Measurements from ENCODE around the gene SELL. TPM values are rescaled to one million over a fixed set of nuclear protein-coding genes. Genes with fewer than 3 reads are reported as not detected.

The SELL gene
- 63.0 and 64.9 TPM in 2 replicates for total RNA-seq

GRCh38 chr1:169711469-169712308 is at the start of gene SELL:
TSS of gene SELL (minus strand) at chr1:169711620. CDS start at chr1:169711498, 122 bp downstream.
- intact Hi-C loops (cut with micrococcal nuclease) = loop anchor here (1.0 to 5.0 kb wide), 6 partner anchors 17 to 244 kb away; partner anchors contain the start of gene F5
- peaks cover 20% of the 10 kb centered on the region for H3K36me3 Mint-ChIP-seq (ENCODE audit: low read depth)
- peak within 1 kb of the TSS; percentile 74 for H3K4me3 Mint-ChIP-seq (ENCODE audit: low read depth)
- DNase-seq (ENCODE audit: low spot score) = peak; percentile 73
- peaks cover 31% of the 10 kb centered on the region for H3K4me1 Mint-ChIP-seq (ENCODE audit: low read depth)
- peaks cover 12% of the 10 kb centered on the region for H3K9me3 Mint-ChIP-seq
- peak within 1 kb of the TSS; percentile 87 for H3K27ac Mint-ChIP-seq
- peaks cover 18% of the 10 kb centered on the region for H3K27me3 Mint-ChIP-seq (ENCODE audit: low read depth)

GRCh38 chr1:169759038-169759437 is 47.6 kb upstream of the SELL start:
- H3K4me3 Mint-ChIP-seq (ENCODE audit: low read depth) = no peak overlapping the region
- H3K27ac Mint-ChIP-seq = no peak overlapping the region
- intact Hi-C loops (cut with micrococcal nuclease) = no loop called here
- H3K9me3 Mint-ChIP-seq = no peaks in the 10 kb centered on the region
- no peak for DNase-seq (ENCODE audit: low spot score)
- no peaks in the 10 kb centered on the region for H3K36me3 Mint-ChIP-seq (ENCODE audit: low read depth)
- no peaks in the 10 kb centered on the region for H3K4me1 Mint-ChIP-seq (ENCODE audit: low read depth)
- peaks cover 7% of the 10 kb centered on the region for H3K27me3 Mint-ChIP-seq (ENCODE audit: low read depth)

GRCh38 chr1:169753549-169753948 is 42.1 kb upstream of the SELL start:
- H3K27ac Mint-ChIP-seq = no peak overlapping the region
- intact Hi-C loops (cut with micrococcal nuclease) = no loop called here

GRCh38 chr1:169750041-169750440 is 38.6 kb upstream of the SELL start:
- Mint-ChIP-seq H3K27me3 (ENCODE audit: low read depth) (peaks cover 18% of the 10 kb centered on the region), H3K27ac (no peak overlapping the region), H3K4me1 (ENCODE audit: low read depth) (peaks cover 3% of the 10 kb centered on the region), H3K4me3 (ENCODE audit: low read depth) (no peak overlapping the region), H3K36me3 (ENCODE audit: low read depth) (no peaks in the 10 kb centered on the region), H3K9me3 (no peaks in the 10 kb centered on the region)
- intact Hi-C loops (cut with micrococcal nuclease) = no loop called here
- DNase-seq (ENCODE audit: low spot score) = no peak

More at GRCh38 chr1:169753549-169753948, 42.1 kb upstream of the SELL start:
- DNase-seq (ENCODE audit: low spot score) = no peak
- Mint-ChIP-seq H3K9me3 (no peaks in the 10 kb centered on the region), H3K27me3 (ENCODE audit: low read depth) (peaks cover 15% of the 10 kb centered on the region), H3K36me3 (ENCODE audit: low read depth) (no peaks in the 10 kb centered on the region), H3K4me1 (ENCODE audit: low read depth) (peaks cover 3% of the 10 kb centered on the region), H3K4me3 (ENCODE audit: low read depth) (no peak overlapping the region)

GRCh38 chr1:169746550-169746949 is 35.1 kb upstream of the SELL start:
- no peaks in the 10 kb centered on the region for H3K9me3 Mint-ChIP-seq
- no peak overlapping the region for H3K27ac Mint-ChIP-seq
- no peaks in the 10 kb centered on the region for H3K36me3 Mint-ChIP-seq (ENCODE audit: low read depth)
- intact Hi-C loops (cut with micrococcal nuclease) = no loop called here
- H3K4me3 Mint-ChIP-seq (ENCODE audit: low read depth) = no peak overlapping the region
- DNase-seq (ENCODE audit: low spot score) = no peak
- H3K4me1 Mint-ChIP-seq (ENCODE audit: low read depth) = no peaks in the 10 kb centered on the region
- peaks cover 13% of the 10 kb centered on the region for H3K27me3 Mint-ChIP-seq (ENCODE audit: low read depth)

- H3K4me3 Mint-ChIP-seq (ENCODE audit: low read depth) = no peak overlapping the region
- intact Hi-C loops (cut with micrococcal nuclease) = no loop called here
- no peak overlapping the region for H3K27ac Mint-ChIP-seq
- DNase-seq (ENCODE audit: low spot score) = no peak
- no peaks in the 10 kb centered on the region for H3K4me1 Mint-ChIP-seq (ENCODE audit: low read depth)
- no peaks in the 10 kb centered on the region for H3K9me3 Mint-ChIP-seq
- peaks cover 18% of the 10 kb centered on the region for H3K27me3 Mint-ChIP-seq (ENCODE audit: low read depth)
- H3K36me3 Mint-ChIP-seq (ENCODE audit: low read depth) = no peaks in the 10 kb centered on the region
Observed at GRCh38 chr1:169745015-169745861, 33.8 kb upstream of the SELL start.

- DNase-seq (ENCODE audit: low spot score) = no peak
- intact Hi-C loops (cut with micrococcal nuclease) = no loop called here
- no peaks in the 10 kb centered on the region for H3K4me1 Mint-ChIP-seq (ENCODE audit: low read depth)
- no peak overlapping the region for H3K4me3 Mint-ChIP-seq (ENCODE audit: low read depth)
- peaks cover 20% of the 10 kb centered on the region for H3K27me3 Mint-ChIP-seq (ENCODE audit: low read depth)
- H3K36me3 Mint-ChIP-seq (ENCODE audit: low read depth) = no peaks in the 10 kb centered on the region
- H3K9me3 Mint-ChIP-seq = no peaks in the 10 kb centered on the region
- no peak overlapping the region for H3K27ac Mint-ChIP-seq
Observed at GRCh38 chr1:169741666-169742394, 30.4 kb upstream of the SELL start.

GRCh38 chr1:169739980-169740379 is 28.6 kb upstream of the SELL start:
- no peak for DNase-seq (ENCODE audit: low spot score)
- Mint-ChIP-seq H3K4me1 (ENCODE audit: low read depth) (no peaks in the 10 kb centered on the region), H3K27ac (no peak overlapping the region), H3K9me3 (no peaks in the 10 kb centered on the region), H3K36me3 (ENCODE audit: low read depth) (no peaks in the 10 kb centered on the region), H3K4me3 (ENCODE audit: low read depth) (no peak overlapping the region), H3K27me3 (ENCODE audit: low read depth) (peaks cover 25% of the 10 kb centered on the region)
- intact Hi-C loops (cut with micrococcal nuclease) = no loop called here

- Mint-ChIP-seq H3K9me3 (no peaks in the 10 kb centered on the region), H3K27ac (no peak within 1 kb of the TSS), H3K27me3 (ENCODE audit: low read depth) (peaks cover 26% of the 10 kb centered on the region), H3K36me3 (ENCODE audit: low read depth) (no peaks in the 10 kb centered on the region), H3K4me3 (ENCODE audit: low read depth) (no peak within 1 kb of the TSS), H3K4me1 (ENCODE audit: low read depth) (no peaks in the 10 kb centered on the region)
- intact Hi-C loops (cut with micrococcal nuclease) = no loop called here
- DNase-seq (ENCODE audit: low spot score) = no peak
Observed at GRCh38 chr1:169733924-169734323, 22.5 kb upstream of the SELL start, which contains the start of gene SELE. TSS of gene SELE (minus strand) at chr1:169734079. CDS start at chr1:169733612, 467 bp downstream.

GRCh38 chr1:169731446-169731845 is 20.0 kb upstream of the SELL start:
- Mint-ChIP-seq H3K4me3 (ENCODE audit: low read depth) (no peak overlapping the region), H3K9me3 (no peaks in the 10 kb centered on the region), H3K27me3 (ENCODE audit: low read depth) (peaks cover 33% of the 10 kb centered on the region), H3K36me3 (ENCODE audit: low read depth) (no peaks in the 10 kb centered on the region), H3K4me1 (ENCODE audit: low read depth) (no peaks in the 10 kb centered on the region), H3K27ac (no peak overlapping the region)
- DNase-seq (ENCODE audit: low spot score) = no peak
- intact Hi-C loops (cut with micrococcal nuclease) = no loop called here

- Mint-ChIP-seq H3K27me3 (ENCODE audit: low read depth) (peaks cover 29% of the 10 kb centered on the region), H3K9me3 (no peaks in the 10 kb centered on the region), H3K36me3 (ENCODE audit: low read depth) (no peaks in the 10 kb centered on the region), H3K4me1 (ENCODE audit: low read depth) (no peaks in the 10 kb centered on the region), H3K4me3 (ENCODE audit: low read depth) (no peak overlapping the region), H3K27ac (no peak overlapping the region)
- DNase-seq (ENCODE audit: low spot score) = no peak
- intact Hi-C loops (cut with micrococcal nuclease) = no loop called here
Observed at GRCh38 chr1:169729991-169730390, 18.6 kb upstream of the SELL start.

GRCh38 chr1:169727307-169727706 is 15.9 kb upstream of the SELL start:
- DNase-seq (ENCODE audit: low spot score) = no peak
- H3K4me3 Mint-ChIP-seq (ENCODE audit: low read depth) = no peak overlapping the region
- no peaks in the 10 kb centered on the region for H3K9me3 Mint-ChIP-seq
- no peak overlapping the region for H3K27ac Mint-ChIP-seq
- peaks cover 5% of the 10 kb centered on the region for H3K4me1 Mint-ChIP-seq (ENCODE audit: low read depth)
- H3K36me3 Mint-ChIP-seq (ENCODE audit: low read depth) = no peaks in the 10 kb centered on the region
- intact Hi-C loops (cut with micrococcal nuclease) = no loop called here
- peaks cover 25% of the 10 kb centered on the region for H3K27me3 Mint-ChIP-seq (ENCODE audit: low read depth)
